ENCODE results near the gene MEGF6.

Gene MEGF6

DNA sequence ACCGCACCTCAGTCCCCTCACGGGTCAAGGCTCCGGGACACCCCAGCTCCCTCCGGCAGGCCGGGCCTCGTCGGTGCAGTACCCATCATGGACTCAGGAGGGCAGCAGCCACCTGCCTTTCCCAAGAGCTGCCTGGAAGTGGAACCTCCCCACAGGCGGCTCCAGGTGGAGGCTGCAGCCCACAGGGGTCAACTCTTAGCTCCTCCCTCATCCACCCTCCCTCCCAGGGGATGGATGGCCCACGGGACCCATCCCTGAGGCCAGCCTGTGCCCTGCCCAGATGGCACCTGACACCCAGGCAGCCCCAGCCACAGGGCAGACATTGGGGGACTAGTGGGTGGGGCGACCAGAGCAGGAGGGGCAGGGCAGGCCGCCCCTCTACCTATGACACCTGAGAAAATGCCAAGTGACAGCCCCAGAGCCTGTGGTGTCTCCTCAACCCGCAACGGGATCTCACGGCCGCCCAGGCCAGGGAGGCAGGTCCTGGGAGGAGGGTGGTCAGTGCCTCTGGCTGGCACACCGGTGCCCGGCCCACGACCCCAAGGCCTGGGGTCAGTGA, 158.0 kb downstream of the MEGF6 start:
- peak; percentile 19 to 42 for DNase-seq

DNA sequence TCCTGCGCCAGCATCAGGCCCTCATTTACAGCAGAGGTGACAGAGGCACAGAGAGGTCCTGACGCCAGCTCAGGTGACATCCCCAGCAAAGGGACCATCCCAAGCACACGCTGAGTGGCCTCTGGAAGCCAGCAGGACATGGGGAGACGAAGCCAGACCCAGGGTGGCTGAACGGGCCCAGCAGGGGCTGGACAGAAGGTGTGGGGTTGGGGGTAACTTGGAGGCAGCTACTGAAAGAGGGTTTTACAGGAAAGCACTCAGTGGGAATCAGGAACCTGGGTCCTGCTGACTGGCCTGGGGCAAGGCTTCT, 158.5 kb downstream of the MEGF6 start:
- no peak for DNase-seq

DNA sequence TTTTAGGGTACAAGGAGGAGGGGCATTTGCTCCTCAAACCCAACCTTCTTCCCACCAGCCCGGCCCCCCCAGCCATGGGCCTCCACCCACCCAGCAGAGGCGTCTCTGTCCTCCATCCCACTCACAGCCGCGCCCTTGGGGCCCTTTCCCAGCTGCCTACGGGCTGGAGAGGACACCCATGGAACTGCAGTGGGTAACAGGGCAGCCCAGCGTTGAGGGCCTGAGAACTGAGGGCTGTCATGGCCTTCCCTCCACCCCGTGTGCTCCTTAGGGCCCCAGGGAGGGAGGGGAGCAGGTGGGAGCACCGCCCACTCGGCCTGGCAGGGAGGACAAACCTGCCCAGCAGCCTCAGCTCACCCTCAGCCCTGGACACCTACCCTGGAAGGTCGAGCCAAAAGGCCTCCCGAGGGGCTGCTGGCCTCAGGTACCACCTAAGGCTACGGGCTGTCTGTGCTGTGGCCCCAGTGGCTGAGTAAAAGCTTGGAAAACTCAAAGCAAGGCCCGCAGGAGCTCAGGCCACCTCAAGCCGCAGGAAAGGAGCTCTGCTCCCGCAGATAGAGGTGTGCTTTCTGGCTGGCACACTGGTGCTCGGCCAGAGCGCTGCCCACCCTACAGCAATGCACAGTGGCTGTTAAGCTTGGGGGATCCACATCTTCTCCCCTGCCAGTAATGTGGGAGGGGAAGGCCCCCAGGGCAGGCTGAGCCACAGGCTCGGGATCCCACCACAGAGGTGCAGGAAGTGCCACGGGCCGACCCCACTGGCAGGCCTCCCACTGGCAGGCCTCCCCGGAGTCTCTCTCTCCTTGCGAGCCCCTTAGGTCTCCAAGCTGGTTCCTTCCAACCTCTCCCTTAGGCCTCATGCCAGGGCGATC, 159.1 kb downstream of the MEGF6 start:
- DNase-seq, result no peak

DNA sequence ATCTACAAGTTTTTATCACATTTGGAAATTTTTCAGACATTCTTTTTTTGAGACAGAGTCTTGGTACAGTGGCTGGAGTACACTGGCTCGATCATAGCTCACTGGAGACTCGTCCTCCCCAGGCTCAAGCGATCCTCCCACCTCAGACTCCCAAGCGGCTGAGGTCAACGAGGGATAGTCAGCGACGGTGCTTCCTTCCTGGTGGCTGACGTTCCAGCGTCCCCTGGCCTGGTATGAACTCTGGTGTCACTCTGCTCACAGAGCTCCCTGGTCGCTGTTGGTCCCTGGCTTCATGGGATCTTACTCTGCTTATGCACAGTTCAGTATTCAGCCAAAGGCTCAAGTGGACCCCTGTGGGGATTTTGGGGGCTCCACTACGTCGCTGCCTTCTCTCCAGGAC, 160.3 kb downstream of the MEGF6 start:
- no peak for DNase-seq

DNA sequence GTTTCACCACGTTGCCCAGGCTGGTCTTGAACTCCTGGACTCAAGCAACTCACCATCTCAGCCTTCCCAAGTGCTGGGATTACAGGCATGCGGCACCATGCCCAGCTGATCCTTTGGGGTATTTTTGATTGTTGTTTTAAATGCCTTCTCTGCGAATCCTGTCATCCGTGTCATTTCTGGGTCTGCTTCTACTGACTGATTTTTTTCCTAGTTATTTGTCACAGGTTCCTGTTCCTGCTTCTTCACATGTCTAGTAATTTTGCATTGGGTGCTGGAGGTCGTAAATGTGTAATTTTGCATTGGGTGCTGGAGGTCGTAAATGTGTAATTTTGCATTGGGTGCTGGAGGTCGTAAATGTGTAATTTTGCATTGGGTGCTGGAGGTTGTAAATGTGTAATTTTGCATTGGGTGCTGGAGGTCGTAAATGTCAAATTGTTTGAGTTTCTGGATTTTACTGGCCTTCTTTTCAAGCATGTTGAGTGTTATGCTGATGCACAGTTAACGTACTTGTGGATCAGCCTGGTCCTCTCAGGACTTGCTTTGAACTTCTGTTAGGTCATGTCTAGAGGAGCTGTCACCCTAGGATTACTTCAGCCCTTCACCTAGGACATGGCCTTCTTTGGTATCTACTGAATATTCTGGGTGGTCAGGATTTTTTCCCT, 161.0 kb downstream of the MEGF6 start:
- no peak for DNase-seq

DNA sequence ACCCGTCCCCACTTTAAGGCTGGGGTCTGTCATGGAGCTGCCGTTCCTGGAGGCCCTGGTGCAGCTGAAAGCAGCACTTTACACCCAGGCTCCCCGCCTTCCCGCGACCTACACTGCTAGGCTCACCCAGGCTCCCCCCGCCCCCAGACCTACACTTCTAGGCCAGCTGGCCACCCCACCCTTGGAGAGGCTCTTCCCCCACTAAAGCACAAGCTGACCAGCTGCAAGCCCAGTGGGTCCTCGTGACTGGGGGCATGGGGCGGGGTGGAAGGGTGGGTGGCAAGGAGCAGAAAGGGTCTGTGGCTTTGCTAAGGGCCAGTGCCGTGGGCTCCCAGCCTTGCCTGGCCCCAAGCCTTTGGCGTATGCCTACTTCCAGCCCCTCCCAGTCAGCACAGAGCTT, 166.6 kb downstream of the MEGF6 start:
- no peak for DNase-seq

DNA sequence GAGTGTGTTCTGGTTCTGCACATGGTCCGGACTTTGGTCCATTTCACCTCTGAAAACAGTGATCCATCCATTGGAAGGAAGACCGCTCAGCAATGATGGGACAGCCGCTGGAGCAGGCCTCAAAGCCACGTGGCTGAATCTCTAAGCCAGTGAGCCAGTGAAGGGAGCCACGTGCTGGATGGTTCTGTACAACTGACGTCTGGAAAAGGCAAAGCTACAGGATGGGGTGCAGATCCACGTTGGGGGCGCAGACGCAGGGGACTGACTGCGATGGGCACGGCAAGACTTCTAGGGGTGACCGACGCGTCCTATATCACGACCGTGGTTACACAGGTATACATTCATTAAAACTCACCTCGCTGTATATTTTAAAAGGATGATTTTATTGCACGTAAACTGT, 167.0 kb downstream of the MEGF6 start:
- DNase-seq, result no peak

DNA sequence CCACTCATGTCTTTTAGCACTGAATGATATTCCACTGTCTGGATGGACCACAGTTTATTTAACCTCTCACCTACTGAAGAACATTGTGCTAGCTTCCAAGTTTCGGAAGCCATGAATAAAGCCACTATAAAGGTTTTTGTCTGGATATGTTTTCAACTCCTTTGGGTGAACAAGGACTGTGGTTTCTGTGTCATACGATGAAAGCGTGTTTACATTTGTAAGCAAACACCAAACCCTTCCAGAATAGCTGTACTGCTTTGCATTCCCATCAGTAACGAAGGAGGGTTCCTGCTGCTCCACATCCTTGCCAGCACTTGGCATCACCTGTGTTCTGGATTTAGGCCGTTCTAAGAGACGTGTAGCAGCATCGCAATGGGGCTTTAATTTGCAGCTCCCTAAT, 167.5 kb downstream of the MEGF6 start:
- no peak for DNase-seq

DNA sequence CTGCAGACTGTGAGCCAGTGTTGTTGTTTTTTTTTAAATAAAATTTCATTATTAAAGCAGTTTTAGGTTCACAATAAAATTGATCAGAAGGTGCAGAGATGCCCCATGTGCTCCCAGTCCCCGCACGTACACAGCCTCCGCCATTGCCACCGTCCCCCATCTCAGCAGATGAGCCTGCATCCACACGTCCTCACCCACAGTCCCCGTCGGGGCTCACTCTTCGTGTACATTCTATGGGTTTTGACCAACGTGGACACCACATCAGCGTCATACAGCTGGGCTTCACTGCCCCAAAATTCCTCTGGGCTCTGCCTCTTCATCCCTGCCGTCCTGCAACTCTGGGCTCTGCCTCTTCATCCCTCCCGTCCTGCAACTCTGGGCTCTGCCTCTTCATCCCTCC, 168.4 kb downstream of the MEGF6 start:
- no peak for DNase-seq

DNA sequence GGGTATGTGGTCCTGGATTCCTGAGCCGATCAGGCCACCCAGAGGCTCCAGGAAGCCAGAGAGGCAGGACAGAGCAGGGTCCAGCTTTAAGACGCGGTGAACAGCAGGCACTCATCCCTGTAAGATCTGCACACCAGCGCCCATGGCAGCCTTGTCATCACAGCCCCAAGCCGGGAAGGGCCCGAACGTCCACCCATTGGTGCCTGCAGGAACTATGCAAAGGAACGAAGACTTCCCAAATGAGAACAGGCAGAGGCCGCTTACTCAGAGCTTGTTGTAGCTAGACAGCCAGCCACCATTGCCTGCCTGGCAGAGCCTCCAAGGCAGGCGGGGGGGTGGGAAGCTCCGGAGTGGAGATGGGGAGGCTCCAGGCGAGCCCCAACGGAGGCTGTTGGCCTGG, 169.0 kb downstream of the MEGF6 start:
- DNase-seq, result no peak

DNA sequence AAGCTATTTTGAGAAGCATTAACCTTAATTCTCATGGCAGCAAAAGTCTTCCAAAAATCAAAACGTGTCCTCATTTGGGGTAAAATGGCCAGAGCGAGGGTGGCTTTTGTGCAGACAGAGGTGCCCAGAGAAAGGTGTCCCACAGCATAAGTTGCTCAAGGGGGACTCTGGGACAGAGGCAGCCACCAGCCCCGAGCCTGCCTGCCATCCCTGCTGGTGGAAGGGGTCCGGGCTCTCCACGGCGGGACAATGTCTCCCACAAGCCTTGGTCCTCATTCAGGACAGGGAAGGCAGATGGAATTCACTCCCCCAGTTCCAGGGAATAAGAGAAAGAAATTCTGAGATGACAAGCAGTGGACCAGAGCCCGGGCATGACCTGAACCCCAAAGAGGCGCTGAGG, 169.4 kb downstream of the MEGF6 start:
- no peak for DNase-seq

DNA sequence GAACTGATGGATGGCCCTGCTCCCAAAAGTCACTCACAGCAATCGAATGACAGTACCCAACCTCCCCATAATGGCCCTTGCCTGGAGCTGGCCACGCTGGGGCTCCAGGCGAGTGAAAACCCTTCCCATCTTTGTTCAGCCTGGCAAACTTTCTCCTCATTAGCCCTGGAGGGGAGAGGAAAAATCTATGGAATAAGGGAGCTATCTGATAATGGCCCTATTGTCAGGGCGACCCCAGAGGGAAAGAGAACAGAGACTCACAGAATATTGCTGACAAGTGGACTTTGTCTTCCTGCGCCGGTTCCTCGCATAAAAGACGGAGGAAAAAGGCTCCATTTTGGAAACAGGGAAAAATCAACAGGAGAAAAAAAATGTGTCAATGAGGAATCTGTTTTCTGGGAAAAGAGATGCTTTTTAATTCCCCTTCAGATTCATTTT, 169.9 kb downstream of the MEGF6 start:
- no peak for DNase-seq

DNA sequence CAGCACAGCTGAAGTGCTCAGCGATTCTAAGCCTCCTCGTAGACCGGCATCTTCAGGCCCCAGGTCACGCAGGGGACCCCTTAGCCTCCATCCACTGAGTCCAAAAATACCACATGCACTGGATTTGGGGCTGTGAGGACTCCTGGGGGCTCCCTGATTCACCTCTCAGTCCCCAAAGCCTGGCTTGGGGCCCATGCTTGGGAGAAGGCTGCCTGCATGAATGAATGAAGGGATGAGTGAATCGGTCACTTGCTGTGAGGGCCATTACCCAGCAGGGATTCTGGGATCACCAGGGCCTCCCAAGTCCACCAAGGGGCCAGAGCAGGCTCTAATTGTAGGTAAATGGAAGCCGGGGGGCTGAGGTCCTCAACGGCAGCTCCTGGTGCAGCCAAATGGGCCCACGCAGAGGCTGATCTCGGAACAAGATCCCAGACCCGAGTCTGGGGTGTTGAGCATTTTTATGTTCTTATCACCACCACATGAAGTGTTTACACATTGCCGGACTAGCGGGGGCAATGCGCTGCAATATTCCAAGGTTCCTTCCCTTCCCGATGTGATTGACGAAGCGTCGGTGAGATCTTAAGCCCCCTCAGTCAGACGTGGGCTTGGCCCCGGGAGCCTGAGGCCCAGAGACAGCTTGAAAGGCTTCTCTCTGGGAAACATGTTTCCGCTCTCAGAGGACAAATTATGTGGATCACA, 170.4 kb downstream of the MEGF6 start:
- DNase-seq, result no peak

DNA sequence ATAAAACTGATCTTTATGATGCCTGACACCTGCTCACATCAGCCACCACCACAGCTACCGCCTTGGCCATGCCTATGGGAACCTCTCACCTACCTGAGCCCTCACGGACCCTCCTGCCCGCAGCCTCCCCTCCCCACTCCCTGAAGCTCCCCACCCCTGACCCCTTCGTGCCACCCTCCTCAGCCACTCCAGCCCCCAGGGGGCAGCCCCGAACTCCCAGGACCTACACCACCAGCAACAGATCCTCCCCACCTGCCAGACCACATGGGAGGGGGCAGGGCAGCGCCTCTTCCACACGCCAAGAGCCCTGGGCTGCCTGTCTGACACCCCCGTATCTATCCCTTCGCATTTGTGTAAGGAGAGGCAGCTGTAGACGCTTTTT, 171.0 kb downstream of the MEGF6 start:
- no peak for DNase-seq

Data from bone marrow (tissue), 2 donors.